Omental fat pad (tissue), 4 donors: ENCODE results near the gene NUCB1. TPM values are rescaled to one million over a fixed set of nuclear protein-coding genes. Genes with fewer than 3 reads are reported as not detected.

Experiments used
- ATAC-seq: fragments of 150-250 bp; one replicate; pipeline ENCODE4 v1.9.1; 2016; ENCODE audit warnings: mild to moderate bottlenecking, moderate library complexity; ENCODE audit not compliant: low FRiP score
- DNase-seq: peaks from one replicate; pipeline ENCODE4 v3.0.0-alpha.2; 2019; ENCODE audit warnings: low spot score
- CTCF ChIP-seq, 3 donors: fragments of 450-650 bp; IDR thresholded peaks; one replicate each; pipeline ENCODE4 v1.5.1; 2016 to 2017; ENCODE audit warnings: antibody characterized with exemption in 3 of 3, mild to moderate bottlenecking in 3 of 3, moderate library complexity in 2 of 3
- total RNA-seq, 4 donors: library from RNA; depleted of rRNA; stranded (reverse); fragments of >200 nt; gene quantifications; one replicate each; pipeline ENCODE4 v1.1.0, GENCODE V29; 2016

NUCB1 gene
- total RNA-seq, 4 donors from 2014 or later: 197 to 280 (median 253) TPM

GRCh38 chr19:48933382-48933932 is 33.3 kb downstream of the NUCB1 start, which contains the start of gene DHDH:
DHDH (plus strand) TSS chr19:48933699; CDS start chr19:48933722, 23 bp downstream.
- ATAC-seq (peak; percentile 90), DNase-seq (no peak)
- no peak for TF ChIP-seq CTCF (IDR thresholded peaks at IDR 0.05)

DNA sequence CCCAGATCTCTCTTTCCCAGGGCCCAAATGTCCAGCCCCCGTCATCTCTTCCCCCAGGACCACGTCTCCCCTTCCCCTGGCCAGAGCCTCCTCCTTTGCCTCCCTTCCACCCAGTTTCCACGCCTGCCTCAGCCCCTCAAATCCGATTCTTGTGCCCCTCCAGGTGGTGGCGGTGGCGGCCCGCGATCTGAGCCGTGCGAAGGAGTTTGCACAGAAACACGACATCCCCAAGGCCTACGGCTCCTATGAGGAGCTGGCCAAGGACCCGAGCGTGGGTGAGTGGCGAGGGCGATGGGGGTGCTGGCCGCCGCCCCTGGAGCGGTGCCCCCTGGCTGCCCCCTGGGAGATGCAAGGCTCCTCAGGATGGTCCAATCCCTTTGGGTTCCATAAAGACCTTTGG is 34.7 kb downstream of the NUCB1 start:
- no peak for DNase-seq
- no peak for ATAC-seq
- TF ChIP-seq CTCF (IDR thresholded peaks at IDR 0.05): no peak

DNA sequence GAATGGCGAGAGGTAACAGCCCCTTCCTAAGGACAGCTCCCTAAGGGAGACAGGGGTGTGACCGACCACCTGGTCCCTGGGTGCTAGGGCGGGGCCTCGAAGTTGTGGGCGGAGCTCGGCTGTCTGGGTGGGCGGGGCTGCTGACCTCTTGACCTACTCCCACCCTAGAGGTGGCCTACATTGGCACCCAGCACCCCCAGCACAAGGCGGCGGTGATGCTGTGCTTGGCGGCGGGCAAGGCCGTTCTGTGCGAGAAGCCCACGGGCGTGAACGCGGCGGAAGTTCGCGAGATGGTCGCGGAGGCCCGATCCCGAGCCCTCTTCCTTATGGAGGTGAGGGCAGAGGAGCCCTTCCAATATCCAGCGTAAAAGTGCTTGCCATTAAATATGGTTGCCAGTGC is 35.8 kb downstream of the NUCB1 start:
- DNase-seq (no peak), ATAC-seq (no peak)
- TF ChIP-seq CTCF (IDR thresholded peaks at IDR 0.05): no peak

DNA sequence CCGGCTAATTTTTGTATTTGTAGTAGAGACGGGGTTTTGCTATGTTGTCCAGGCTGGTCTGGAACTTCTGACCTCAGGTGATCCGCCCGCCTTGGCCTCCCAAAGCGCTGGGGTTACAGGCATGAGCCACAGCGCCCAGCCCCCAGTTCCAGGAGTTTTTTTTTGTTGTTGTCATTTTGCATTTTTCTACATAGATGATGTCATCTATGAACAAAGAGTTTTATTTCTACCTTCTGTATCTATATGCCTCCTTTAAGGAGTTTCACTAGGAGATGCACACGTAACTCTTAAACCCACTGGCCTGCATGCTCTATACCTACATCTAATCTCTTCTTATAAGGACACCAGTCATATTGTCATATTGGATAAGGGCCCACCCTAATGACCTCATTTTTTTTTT is 38.1 kb downstream of the NUCB1 start:
- ATAC-seq: no peak

DNA sequence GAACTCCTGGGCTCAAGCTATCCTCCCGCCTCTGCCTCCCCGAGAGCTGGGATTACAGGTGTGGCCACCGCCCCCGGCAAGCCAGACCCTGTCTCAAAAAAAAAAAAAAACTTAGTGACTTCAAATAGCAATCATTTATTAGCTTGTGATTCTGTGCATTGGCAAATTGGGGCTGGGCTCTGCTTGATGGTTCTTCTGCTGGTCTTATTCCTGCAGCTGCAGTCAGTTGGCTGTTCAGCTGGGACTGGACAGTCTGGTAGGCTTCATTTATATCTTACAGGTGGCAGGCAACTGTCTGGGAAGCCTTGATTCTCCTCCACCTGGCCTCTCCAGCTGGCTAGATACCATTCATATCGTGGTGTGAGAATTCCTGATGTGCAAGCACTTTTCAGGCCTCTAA is 40.8 kb downstream of the NUCB1 start:
- TF ChIP-seq CTCF (IDR thresholded peaks at IDR 0.05): no peak
- ATAC-seq (no peak), DNase-seq (no peak)

More for the DNA sequence above, 38.1 kb downstream of the NUCB1 start:
- no peak for DNase-seq
- TF ChIP-seq CTCF (IDR thresholded peaks at IDR 0.05): no peak

DNA sequence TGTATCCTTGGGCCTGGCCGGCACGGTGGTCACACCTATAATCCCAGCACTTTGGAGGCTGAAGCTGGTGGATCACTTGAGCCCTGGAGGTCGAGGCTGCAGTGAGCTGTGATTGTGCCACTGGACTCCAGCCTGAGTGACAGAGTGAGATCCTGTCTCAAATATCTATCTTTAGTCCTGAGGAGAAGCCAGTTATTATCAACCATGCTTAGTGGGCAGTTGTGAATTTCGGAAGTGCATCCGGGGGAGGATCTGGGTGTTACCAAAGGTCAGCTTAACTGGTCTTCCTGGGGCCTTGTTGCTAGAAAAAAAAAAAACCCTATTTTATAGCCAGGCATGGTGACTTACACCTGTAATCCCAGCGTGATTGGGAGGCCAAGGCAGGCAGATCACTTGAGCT is 43.0 kb downstream of the NUCB1 start:
- DNase-seq: no peak
- ATAC-seq: no peak
- TF ChIP-seq CTCF (IDR thresholded peaks at IDR 0.05): no peak

DNA sequence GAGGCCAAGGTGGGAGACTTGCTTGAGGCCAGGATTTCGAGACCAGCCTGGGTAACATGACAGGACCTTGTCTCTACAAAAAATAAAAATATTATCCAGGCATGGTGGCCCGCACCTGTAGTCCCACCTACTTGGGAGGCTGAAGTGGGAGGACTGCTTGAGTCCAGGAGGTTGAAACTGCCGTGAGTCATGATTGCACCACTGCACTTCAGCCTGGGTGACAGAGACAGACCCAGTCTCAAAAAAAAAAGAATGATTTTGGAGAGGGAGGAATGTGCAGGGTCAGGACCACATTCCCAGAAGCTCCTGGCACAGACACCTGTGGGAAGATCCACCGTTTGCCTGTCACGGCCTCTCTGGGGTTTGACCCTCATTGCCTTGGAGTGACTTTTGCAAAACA is 45.3 kb downstream of the NUCB1 start:
- TF ChIP-seq CTCF (IDR thresholded peaks at IDR 0.05): no peak
- no peak for ATAC-seq
- no peak for DNase-seq
